ENCODE data around the gene DCT.

Gene DCT

GRCh38 chr13:94454334-94454733 lies 25.1 kb downstream of the DCT start:
- no peak for DNase-seq (ENCODE audit: low read depth in 2 of 2)

- DNase-seq (ENCODE audit: low read depth in 2 of 2), result no peak
Measured at GRCh38 chr13:94444826-94445225, 34.7 kb downstream of the DCT start.

GRCh38 chr13:94435604-94436226 lies 43.8 kb downstream of the DCT start:
- DNase-seq (ENCODE audit: low read depth in 2 of 2), result no peak

- no peak for DNase-seq (ENCODE audit: low read depth in 2 of 2)
Measured at GRCh38 chr13:94433055-94433961, 46.2 kb downstream of the DCT start.

- DNase-seq (ENCODE audit: low read depth in 2 of 2), result no peak
Measured at GRCh38 chr13:94431987-94432386, 47.5 kb downstream of the DCT start.

GRCh38 chr13:94431574-94431973 lies 47.9 kb downstream of the DCT start:
- DNase-seq (ENCODE audit: low read depth in 2 of 2), result no peak

- no peak for DNase-seq (ENCODE audit: low read depth in 2 of 2)
Measured at GRCh38 chr13:94427313-94427953, 52.0 kb downstream of the DCT start.

GRCh38 chr13:94419925-94420305 lies 59.6 kb downstream of the DCT start:
- DNase-seq (ENCODE audit: low read depth in 2 of 2), result no peak

GRCh38 chr13:94419304-94419924 lies 60.1 kb downstream of the DCT start:
- no peak for DNase-seq (ENCODE audit: low read depth in 2 of 2)

GRCh38 chr13:94417294-94417693 lies 62.2 kb downstream of the DCT start:
- no peak for DNase-seq (ENCODE audit: low read depth in 2 of 2)

- DNase-seq (ENCODE audit: low read depth in 2 of 2), result no peak
Measured at GRCh38 chr13:94416454-94417080, 62.9 kb downstream of the DCT start.

- no peak for DNase-seq (ENCODE audit: low read depth in 2 of 2)
Measured at GRCh38 chr13:94415500-94416237, 63.8 kb downstream of the DCT start.

GRCh38 chr13:94414708-94415107 lies 64.8 kb downstream of the DCT start:
- DNase-seq (ENCODE audit: low read depth in 2 of 2), result no peak

GRCh38 chr13:94414141-94414540 lies 65.3 kb downstream of the DCT start:
- DNase-seq (ENCODE audit: low read depth in 2 of 2), result no peak

GRCh38 chr13:94413598-94413944 lies 65.9 kb downstream of the DCT start:
- DNase-seq (ENCODE audit: low read depth in 2 of 2), result no peak

GRCh38 chr13:94412870-94413597 lies 66.4 kb downstream of the DCT start:
- DNase-seq (ENCODE audit: low read depth in 2 of 2), result no peak

- DNase-seq (ENCODE audit: low read depth in 2 of 2), result no peak
Measured at GRCh38 chr13:94411747-94412146, 67.7 kb downstream of the DCT start.

- no peak for DNase-seq (ENCODE audit: low read depth in 2 of 2)
Measured at GRCh38 chr13:94408314-94409036, 71.0 kb downstream of the DCT start.

- DNase-seq (ENCODE audit: low read depth in 2 of 2), result no peak
Measured at GRCh38 chr13:94400874-94401273, 78.6 kb downstream of the DCT start.

- no peak for DNase-seq (ENCODE audit: low read depth in 2 of 2)
Measured at GRCh38 chr13:94399812-94400211, 79.7 kb downstream of the DCT start.

All from stimulated activated CD8-positive, alpha-beta memory T cell treated with anti-CD3 and anti-CD28 coated beads, Interleukin-7, amount 100 ng/mL, for 1 hour (primary cell).